Testis (tissue), 3 donors: ENCODE data around the gene GRIA4. TPM values are rescaled to one million over a fixed set of nuclear protein-coding genes. Genes with fewer than 3 reads are reported as not detected.

Experiments
- DNase-seq: peaks from one replicate; pipeline ENCODE4 v3.0.0-alpha.2; 2019
- H3K27ac ChIP-seq, 2 donors: fragments of 200-600 bp; sonication (generic); one replicate each; pipeline ENCODE4 v1.5.1; 2019
- H3K27me3 ChIP-seq: fragments of 200-600 bp; sonication (generic); one replicate; pipeline ENCODE4 v1.5.1; 2019
- H3K36me3 ChIP-seq: fragments of 200-600 bp; sonication (generic); one replicate; pipeline ENCODE4 v1.5.1; 2017; ENCODE audit warnings: low read depth; ENCODE audit errors: missing control alignments
- H3K4me1 ChIP-seq: fragments of 200-600 bp; sonication (generic); one replicate; pipeline ENCODE4 v1.5.1; 2019
- H3K4me3 ChIP-seq, 2 donors: fragments of 200-600 bp; sonication (generic); one replicate each; pipeline ENCODE4 v1.5.1; 2017 to 2019
- H3K9me3 ChIP-seq: fragments of 200-600 bp; sonication (generic); one replicate; pipeline ENCODE4 v1.5.1; 2017
- CTCF ChIP-seq, 3 experiments: fragments of 450-650 bp in 2 of 3; fragments of 200-600 bp in 1 of 3; sonication (generic) in 1 of 3; IDR thresholded peaks; one replicate each; pipeline ENCODE4 v1.5.1; 2016 to 2019; ENCODE audit warnings: antibody characterized with exemption in 3 of 3, mild to moderate bottlenecking in 2 of 3, moderate library complexity in 1 of 3
- POLR2A ChIP-seq: fragments of 450-650 bp; IDR thresholded peaks from one replicate; pipeline ENCODE4 v1.6.1; 2017; ENCODE audit warnings: antibody characterized with exemption, mild to moderate bottlenecking, moderate library complexity
- WGBS, 2 donors: methylation state at CpG; one replicate each; pipeline ENCODE4 v1.1.5; 2018; 5-methylcytosine and 5-hydroxymethylcytosine counted together
- intact Hi-C: fragments of 100-400 bp; cut with DNase I; formaldehyde crosslinking; loops from one replicate; pipeline ENCODE4 v1.15.1; 2023; ENCODE audit warnings: low total_unique reads
- polyA plus RNA-seq: library from polyadenylated mRNA; stranded (reverse); fragments of 350-450 nt; fragmentation: Illumina TruSeq; extraction: RNeasy Lipid Tissue Mini Kit (QIAGEN cat#74804); gene quantifications from one replicate; pipeline ENCODE4 v1.2.3, GENCODE V29; 2014; ENCODE audit warnings: low read depth, low replicate concordance; ENCODE audit not compliant: insufficient read depth
- total RNA-seq, 2 donors: library from RNA; depleted of rRNA; stranded (reverse); fragments of >200 nt; gene quantifications; one replicate each; pipeline ENCODE4 v1.2.3, GENCODE V29; 2016

The GRIA4 gene
- total and polyA plus RNA-seq, 3 donors from 2014 or later: 0.08 to 1.1 (median 0.18) TPM

GRCh38 chr11:105937738-105938137, 327.9 kb downstream of the GRIA4 start:
- no peak overlapping the region for H3K4me3 ChIP-seq
- H3K4me1 ChIP-seq: no peaks in the 10 kb centered on the region
- no peaks in the 10 kb centered on the region for H3K27me3 ChIP-seq
- TF ChIP-seq POLR2A: no peak
- no peak for TF ChIP-seq CTCF (IDR thresholded peaks at IDR 0.05)
- DNase-seq: no peak
- 77 to 78% methylated on average over 2 of the region's 2 CpGs for WGBS, 2 donors
- H3K36me3 ChIP-seq: no peaks in the 10 kb centered on the region
- intact Hi-C loops: no loop called here
- H3K27ac ChIP-seq: no peak overlapping the region
- H3K9me3 ChIP-seq: no peaks in the 10 kb centered on the region

- intact Hi-C loops: no loop called here
- H3K27me3 ChIP-seq: no peaks in the 10 kb centered on the region
These were observed 333.0 kb downstream of the GRIA4 start for GRCh38 chr11:105942921-105943320.

GRCh38 chr11:105948918-105949590, 339.2 kb downstream of the GRIA4 start:
- no peak overlapping the region for H3K27ac ChIP-seq

More at GRCh38 chr11:105942921-105943320, 333.0 kb downstream of the GRIA4 start:
- Histone ChIP-seq H3K4me1 (no peaks in the 10 kb centered on the region), H3K36me3 (no peaks in the 10 kb centered on the region), H3K9me3 (no peaks in the 10 kb centered on the region), H3K27ac (no peak overlapping the region), H3K4me3 (no peak overlapping the region)
- DNase-seq: no peak
- TF ChIP-seq CTCF (IDR thresholded peaks at IDR 0.05): no peak
- no peak for TF ChIP-seq POLR2A
- WGBS, 2 donors: 60 to 61% methylated on average over 2 of the region's 2 CpGs

DNA sequence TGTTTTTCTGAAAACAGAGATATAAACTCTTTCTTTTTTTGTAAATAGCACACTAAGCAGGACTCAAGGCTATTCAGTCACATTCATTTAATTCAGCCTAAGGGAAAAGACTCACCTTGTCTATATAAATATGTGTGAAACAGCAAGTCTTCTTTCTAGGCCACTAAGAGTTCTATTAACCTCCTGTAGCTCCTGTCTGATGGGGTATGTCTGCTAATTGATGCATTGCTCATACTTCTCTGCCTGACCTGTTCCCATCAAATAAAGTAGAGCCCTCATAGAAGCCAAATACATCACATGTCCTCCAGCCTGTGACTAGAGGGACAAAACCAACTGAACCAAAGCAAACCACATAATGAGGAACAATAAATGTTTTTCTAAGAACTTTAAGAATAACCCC, 344.0 kb downstream of the GRIA4 start:
- Histone ChIP-seq H3K27ac (no peak overlapping the region), H3K36me3 (no peaks in the 10 kb centered on the region), H3K27me3 (no peaks in the 10 kb centered on the region), H3K4me1 (no peaks in the 10 kb centered on the region), H3K9me3 (no peaks in the 10 kb centered on the region), H3K4me3 (no peak overlapping the region)
- no peak for DNase-seq
- intact Hi-C loops: no loop called here
- TF ChIP-seq CTCF (IDR thresholded peaks at IDR 0.05) (no peak), POLR2A (no peak)

More at GRCh38 chr11:105948918-105949590, 339.2 kb downstream of the GRIA4 start:
- H3K27me3 ChIP-seq: no peaks in the 10 kb centered on the region
- no peak overlapping the region for H3K4me3 ChIP-seq
- no peak for DNase-seq
- intact Hi-C loops: no loop called here
- H3K9me3 ChIP-seq: no peaks in the 10 kb centered on the region
- no peaks in the 10 kb centered on the region for H3K4me1 ChIP-seq
- no peaks in the 10 kb centered on the region for H3K36me3 ChIP-seq
- WGBS, 2 donors: 67 to 79% methylated on average over 4 of the region's 4 CpGs
- TF ChIP-seq CTCF (IDR thresholded peaks at IDR 0.05): no peak
- TF ChIP-seq POLR2A: no peak
